Ovary (tissue), 9 donors: ENCODE measurements around the gene EML6. TPM values are rescaled to one million over a fixed set of nuclear protein-coding genes. Genes with fewer than 3 reads are reported as not detected.

Source experiments
- DNase-seq, 5 donors: peaks; one replicate each; pipeline ENCODE4 v3.0.0-alpha.2; 2019 to 2020
- H3K27ac ChIP-seq, 2 donors: fragments of 200-600 bp; one replicate each; pipeline versions ENCODE4 v1.5.1 to v1.8.0; 2019 to 2022
- H3K27me3 ChIP-seq: fragments of 200-600 bp; one replicate; pipeline ENCODE4 v1.8.0; 2022
- H3K36me3 ChIP-seq: fragments of 200-600 bp; sonication (generic); one replicate; pipeline ENCODE4 v1.5.1; 2019
- H3K4me1 ChIP-seq: one replicate; pipeline ENCODE4 v1.8.1; 2013; ENCODE audit warnings: mild to moderate bottlenecking, moderate library complexity; ENCODE audit not compliant: insufficient read depth
- H3K4me3 ChIP-seq: fragments of 200-600 bp; sonication (generic); one replicate; pipeline ENCODE4 v1.5.1; 2017
- H3K9me3 ChIP-seq, 2 donors: fragments of 200-600 bp in 1 of 2; sonication (generic) in 1 of 2; one replicate each; pipeline versions ENCODE4 v1.5.1 to v1.8.1; 2013 to 2019; ENCODE audit warnings: mild to moderate bottlenecking in 1 of 2, moderate library complexity in 1 of 2
- CTCF ChIP-seq, 3 donors: fragments of 450-650 bp in 2 of 3; fragments of 200-600 bp in 1 of 3; IDR thresholded peaks; one replicate each; pipeline versions ENCODE4 v1.5.1 to v1.8.0; 2016 to 2022; ENCODE audit warnings: antibody characterized with exemption in 3 of 3, mild to moderate bottlenecking in 1 of 3
- EP300 ChIP-seq: sonication (generic); formaldehyde crosslinking; IDR thresholded peaks from one replicate; pipeline ENCODE4 v1.6.1; 2017; ENCODE audit warnings: antibody characterized with exemption
- POLR2A ChIP-seq: fragments of 450-650 bp; IDR thresholded peaks from one replicate; pipeline ENCODE4 v1.6.1; 2017; ENCODE audit warnings: antibody characterized with exemption, mild to moderate bottlenecking, moderate library complexity
- WGBS, 3 donors: extraction: QIAGEN DNeasy Blood & Tissue Kit in 1 of 3; methylation state at CpG; one replicate each; pipeline versions ENCODE4 v1.1.5 to v1.1.7; 2013 to 2017; 5-methylcytosine and 5-hydroxymethylcytosine counted together
- intact Hi-C, 4 donors: fragments of 100-400 bp; cut with DNase I; formaldehyde crosslinking; loops; one replicate each; pipeline versions ENCODE4 v1.11.0 to v1.15.1; 2022 to 2023
- polyA plus RNA-seq, 2 donors: library from polyadenylated mRNA; stranded (reverse); fragments of 200-250 nt in 1 of 2; fragments of 350-450 nt in 1 of 2; fragmentation: Illumina TruSeq in 1 of 2; extraction: RNeasy Lipid Tissue Mini Kit (QIAGEN cat#74804) in 1 of 2; gene quantifications; one replicate each; pipeline ENCODE4 v1.2.3, GENCODE V29; 2013 to 2014
- total RNA-seq, 7 donors: library from RNA; depleted of rRNA in 2 of 7; stranded (reverse); fragments of >200 nt in 2 of 7; fragmentation: NEBNext Ultra II Directional in 3 of 7; extraction: Animal tissue kit (Norgen Biotek cat#: 25700) in 3 of 7; gene quantifications; one replicate each; pipeline versions ENCODE4 v1.1.0 to v1.2.4, GENCODE V29; 2016 to 2023
- donor health status: DM: no; HTN: no; CAD: no; lungs with moderate emphysema.
- donor health status: DM: no; HTN: no; CAD: no.
- donor health status: Bipolar disorder and iron deficiency.
- donor health status: DM: yes; HTN: yes; CAD: no.
- donor health status: DM: no; HTN: no; CAD: no.
- donor health status: DM: yes; HTN: yes; CAD: no.

Gene EML6
- total and polyA plus RNA-seq, 9 donors = 0.22 to 3.7 (median 0.48) TPM

GRCh38 chr2:54770211-54770610 lies 46.7 kb downstream of the EML6 start:
- H3K36me3 ChIP-seq = no peaks in the 10 kb centered on the region
- no peak overlapping the region for H3K4me3 ChIP-seq
- no peaks in the 10 kb centered on the region for H3K27me3 ChIP-seq
- TF ChIP-seq POLR2A (no peak), CTCF (IDR thresholded peaks at IDR 0.05) (no peak), EP300 (no peak)
- no peak overlapping the region for H3K27ac ChIP-seq
- H3K9me3 ChIP-seq = no peaks in the 10 kb centered on the region
- H3K4me1 ChIP-seq = no peaks in the 10 kb centered on the region
- WGBS, 3 donors = 83 to 93% (median 86%) methylated on average over 2 of the region's 2 CpGs
- DNase-seq = no peak
- intact Hi-C loops = no loop called here

GRCh38 chr2:54770676-54771075 lies 47.2 kb downstream of the EML6 start:
- WGBS, 3 donors = 89 to 95% (median 93%) methylated on average over 3 of the region's 3 CpGs
- Histone ChIP-seq H3K36me3 (no peaks in the 10 kb centered on the region), H3K27me3 (no peaks in the 10 kb centered on the region), H3K4me1 (no peaks in the 10 kb centered on the region), H3K27ac (no peak overlapping the region), H3K4me3 (no peak overlapping the region), H3K9me3 (no peaks in the 10 kb centered on the region)
- TF ChIP-seq POLR2A (no peak), CTCF (IDR thresholded peaks at IDR 0.05) (no peak), EP300 (no peak)
- DNase-seq = no peak
- intact Hi-C loops = no loop called here

- DNase-seq = no peak
- intact Hi-C loops = no loop called here
- 81 to 89% (median 84%) methylated on average over 10 of the region's 10 CpGs for WGBS, 3 donors
- H3K4me3 ChIP-seq = no peak overlapping the region
- H3K4me1 ChIP-seq = no peaks in the 10 kb centered on the region
- H3K27ac ChIP-seq = no peak overlapping the region
- no peak for TF ChIP-seq POLR2A
- TF ChIP-seq EP300 = no peak
- no peak for TF ChIP-seq CTCF (IDR thresholded peaks at IDR 0.05)
- no peaks in the 10 kb centered on the region for H3K36me3 ChIP-seq
- no peaks in the 10 kb centered on the region for H3K9me3 ChIP-seq
- no peaks in the 10 kb centered on the region for H3K27me3 ChIP-seq
Observed at GRCh38 chr2:54771166-54771885, 47.9 kb downstream of the EML6 start.

GRCh38 chr2:54772110-54772509 lies 48.6 kb downstream of the EML6 start:
- H3K36me3 ChIP-seq = no peaks in the 10 kb centered on the region
- no peak overlapping the region for H3K27ac ChIP-seq
- intact Hi-C loops = no loop called here
- no peaks in the 10 kb centered on the region for H3K27me3 ChIP-seq
- WGBS, 3 donors = 81 to 88% (median 84%) methylated on average over 3 of the region's 3 CpGs
- no peaks in the 10 kb centered on the region for H3K4me1 ChIP-seq
- no peaks in the 10 kb centered on the region for H3K9me3 ChIP-seq
- no peak for DNase-seq
- TF ChIP-seq CTCF (IDR thresholded peaks at IDR 0.05) (no peak), POLR2A (no peak), EP300 (no peak)
- H3K4me3 ChIP-seq = no peak overlapping the region
